HG03469 (cell line): ENCODE results near the gene WDR12.
"Not testable (repeated sequence)": the region's sequence is repeated elsewhere in the genome, so short reads cannot be mapped to it uniquely, and the experiment has no call there.

Experiments
- ATAC-seq: cut with Tn5 transposase; IDR thresholded peaks from one replicate; pipeline ENCODE4 v1.9.1; 2021; ENCODE audit warnings: mild to moderate bottlenecking, moderate library complexity, moderate number of reproducible peaks; ENCODE audit not compliant: unreplicated experiment

Gene WDR12

DNA sequence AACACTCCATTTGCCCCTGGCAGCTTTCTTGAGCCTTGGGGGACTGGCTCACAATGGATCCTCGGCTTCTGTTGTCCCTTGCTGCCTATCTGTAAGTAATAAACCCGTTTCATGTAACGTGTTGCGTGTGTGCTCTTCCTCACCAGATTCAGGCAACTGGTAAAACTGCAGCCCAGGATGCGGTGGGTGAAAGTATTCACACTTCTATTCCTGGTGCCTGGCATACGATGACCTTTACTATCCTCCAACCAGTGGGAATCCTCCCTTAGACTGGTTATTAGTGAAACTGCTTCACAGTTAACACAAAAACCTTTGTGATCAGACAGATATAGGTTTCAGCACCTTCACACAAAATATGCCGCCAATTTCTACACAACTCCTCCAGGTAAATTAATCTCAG, 26.3 kb downstream of the WDR12 start:
- ATAC-seq = no peak

DNA sequence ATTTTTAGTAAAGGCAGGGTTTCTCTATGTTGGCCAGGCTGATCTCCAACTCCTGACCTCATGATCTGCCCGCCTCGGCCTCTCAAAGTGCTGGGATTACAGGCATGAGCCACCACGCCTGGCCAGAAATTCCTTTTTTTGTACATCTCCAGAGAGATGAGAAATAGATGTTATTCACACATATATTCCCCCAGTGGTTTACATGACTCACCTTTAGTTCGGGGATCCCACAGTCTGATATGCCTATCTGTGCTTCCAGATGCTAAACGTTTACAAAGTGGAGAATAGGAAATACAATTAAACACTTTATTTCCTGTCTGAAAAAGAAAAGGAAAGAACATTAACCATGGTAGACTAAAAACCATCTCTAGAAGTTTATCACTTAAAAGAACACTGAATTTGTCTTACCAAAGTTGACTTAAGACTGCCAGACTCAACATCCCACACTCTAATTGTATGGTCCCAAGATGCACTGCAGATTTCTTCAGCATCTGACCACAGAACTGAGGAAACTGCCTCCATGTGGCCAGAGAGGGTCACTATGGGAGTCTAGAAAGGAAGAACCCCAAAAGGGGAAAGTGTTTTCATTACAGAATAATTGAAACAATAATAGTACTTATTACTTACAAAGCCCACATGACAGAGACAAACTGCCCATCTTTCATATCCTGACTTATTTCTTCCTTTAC, 27.3 kb downstream of the WDR12 start:
- ATAC-seq = no peak

- no peak for ATAC-seq
Measured at GRCh38 chr2:202881570-202881969, 29.9 kb downstream of the WDR12 start.

- no peak for ATAC-seq
Measured at GRCh38 chr2:202877699-202878098, 33.8 kb downstream of the WDR12 start.

- ATAC-seq = no peak
Measured at GRCh38 chr2:202871300-202872141, 40.0 kb downstream of the WDR12 start, which contains the start of gene ICA1L. Gene ICA1L (minus strand): TSS chr2:202871766. CDS start chr2:202829009, 42,757 bp downstream.

DNA sequence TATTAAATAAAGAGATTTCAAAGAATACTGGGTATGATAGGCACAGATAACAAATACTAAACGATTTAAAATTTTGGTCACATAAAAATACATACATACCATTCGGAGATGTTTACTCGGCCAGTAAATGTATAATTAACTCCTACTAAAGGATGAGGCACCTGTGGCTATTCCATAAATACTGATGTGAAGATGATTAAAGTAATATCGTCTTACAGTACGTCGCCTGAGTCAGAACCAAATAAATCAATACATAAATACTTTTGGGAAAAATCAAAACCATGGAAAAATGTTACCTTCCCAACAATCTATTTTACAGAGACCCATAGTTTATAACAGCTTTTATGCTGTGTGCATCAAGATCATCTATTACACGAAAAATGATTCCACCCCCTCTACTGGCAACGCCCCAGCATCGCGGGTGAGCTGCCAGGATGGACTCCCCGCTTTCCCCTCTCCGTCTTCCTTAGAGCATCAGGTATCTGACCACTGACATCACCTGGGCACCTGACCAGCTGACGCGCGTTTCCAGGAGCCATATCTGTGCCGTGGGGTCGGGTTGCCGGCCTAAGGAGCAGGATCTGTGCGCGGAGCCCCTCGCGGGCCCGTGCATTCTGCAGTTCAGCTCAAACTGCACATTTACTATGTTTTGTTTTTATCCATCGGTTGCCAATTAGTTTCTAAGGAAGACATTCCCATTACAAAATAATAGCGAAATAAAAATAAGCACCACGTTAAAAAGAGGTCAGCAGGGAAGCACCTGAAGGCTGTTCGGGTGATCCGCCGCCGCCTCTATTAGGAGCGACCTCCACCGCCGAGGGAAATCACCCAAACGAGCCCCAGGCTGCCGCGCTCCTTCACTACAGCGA, 40.8 kb downstream of the WDR12 start:
- peak; percentile 44 for ATAC-seq

- ATAC-seq = no peak
Measured at GRCh38 chr2:202861987-202862386, 49.5 kb downstream of the WDR12 start.

- no peak for ATAC-seq
Measured at GRCh38 chr2:202858601-202859000, 52.9 kb downstream of the WDR12 start.

DNA sequence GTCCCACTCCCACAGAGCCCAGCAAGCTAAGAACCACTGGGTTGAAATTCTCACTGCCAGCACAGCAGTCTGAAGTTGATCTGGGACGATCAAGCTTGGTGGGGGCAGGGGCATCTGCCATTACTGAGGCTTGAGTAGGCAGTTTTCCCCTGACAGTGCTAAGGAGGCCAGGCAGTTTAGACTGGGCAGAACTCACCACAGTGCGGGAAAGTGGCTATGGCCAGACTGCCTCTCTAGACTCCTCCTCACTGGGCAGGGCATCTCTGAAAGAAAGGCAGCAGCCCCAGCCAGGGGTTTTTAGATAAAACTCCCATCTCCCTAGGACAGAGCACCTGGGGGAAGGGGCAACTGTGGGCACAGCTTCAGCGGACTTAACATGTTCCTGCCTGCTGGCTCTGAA, 62.1 kb downstream of the WDR12 start:
- not testable (repeated sequence) for ATAC-seq

GRCh38 chr2:202848813-202849212, 62.7 kb downstream of the WDR12 start:
- no peak for ATAC-seq

GRCh38 chr2:202847693-202848524, 63.6 kb downstream of the WDR12 start:
- peak; percentile 50 for ATAC-seq

- ATAC-seq = no peak
Measured at GRCh38 chr2:202844656-202845055, 66.8 kb downstream of the WDR12 start.

- no peak for ATAC-seq
Measured at GRCh38 chr2:202842690-202843089, 68.8 kb downstream of the WDR12 start.

- ATAC-seq = no peak
Measured at GRCh38 chr2:202841090-202841867, 70.2 kb downstream of the WDR12 start.

- ATAC-seq = peak; percentile 36
Measured at GRCh38 chr2:202831242-202832220, 79.9 kb downstream of the WDR12 start.

DNA sequence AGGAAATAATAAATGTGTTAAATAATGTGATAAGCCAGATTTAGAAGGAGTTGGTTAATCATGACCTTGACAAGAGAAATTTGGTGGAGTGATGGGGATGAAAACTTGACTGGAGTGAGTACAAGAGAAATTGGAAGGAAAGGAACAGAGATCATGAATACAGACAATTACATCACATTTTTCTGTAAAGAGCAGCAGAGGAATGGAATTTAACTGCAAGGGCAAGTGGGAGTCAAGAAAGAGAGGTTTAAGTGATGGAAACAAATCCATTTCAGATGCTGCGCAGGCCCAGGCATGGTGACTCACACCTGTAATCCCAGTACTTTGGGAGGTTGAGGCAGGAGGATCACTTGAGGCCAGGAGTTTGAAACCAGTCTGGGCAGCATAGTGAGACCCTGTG, 86.6 kb downstream of the WDR12 start:
- ATAC-seq = no peak
